HCT116 (cell line): ENCODE results near the gene CMTM8.

Experiments used
- POLR2A ChIP-seq: IDR thresholded peaks from 2 replicates; pipeline ENCODE4 v1.7.0; 2011; ENCODE audit warnings: borderline replicate concordance; ENCODE audit not compliant: insufficient read depth, insufficient read length; ENCODE audit errors: extremely low read depth
- SIN3A ChIP-seq: IDR thresholded peaks from 2 replicates; pipeline ENCODE4 v1.6.1; 2012; ENCODE audit warnings: low read depth

- TF ChIP-seq POLR2A: no peak
- no peak for TF ChIP-seq SIN3A
These were observed 181.3 kb downstream of the CMTM8 start for GRCh38 chr3:32419742-32420125.
